ENCODE measurements around the gene TSPAN14. TPM values are rescaled to one million over a fixed set of nuclear protein-coding genes. Genes with fewer than 3 reads are reported as not detected.
A peak's percentile ranks its signal among the peaks of the same experiment; 100 is the strongest.

Gene TSPAN14
- total and polyA plus RNA-seq, 12 donors = 13.1 to 112 (median 45.5) TPM

- H3K4me1 ChIP-seq (replicated peaks in 1 of 2) = no peaks in the 10 kb centered on the region
- H3K27me3 ChIP-seq = no peaks in the 10 kb centered on the region
- 16 to 53% (median 20%) methylated on average over 20 to 50 of the region's 50 CpGs for WGBS, 4 donors
- intact Hi-C loops (cut with DNase I) = no loop called here
- no peaks in the 10 kb centered on the region for H3K36me3 ChIP-seq (replicated peaks in 1 of 2)
- no peak for TF ChIP-seq POLR2A (IDR thresholded peaks at IDR 0.05)
- peak; percentile 41 to 70 (median 54) for TF ChIP-seq CTCF (IDR thresholded peaks at IDR 0.05)
- peak overlapping the region in 2 of 4 donors; percentile 45 to 52 for H3K4me3 ChIP-seq
- no peaks in the 10 kb centered on the region for H3K9me3 ChIP-seq (replicated peaks in 1 of 3)
- peak overlapping the region in 3 of 5 donors; percentile 21 to 31 (median 26) for H3K27ac ChIP-seq
- DNase-seq = peak; percentile 47 to 88 (median 80)
These were observed 81.7 kb downstream of the TSPAN14 start for GRCh38 chr10:80535671-80536360.

- H3K27me3 ChIP-seq = no peaks in the 10 kb centered on the region
- DNase-seq = no peak
- H3K36me3 ChIP-seq (replicated peaks in 1 of 2) = no peaks in the 10 kb centered on the region
- 69 to 77% (median 73%) methylated on average over 5 to 17 of the region's 17 CpGs for WGBS, 4 donors
- no peaks in the 10 kb centered on the region for H3K4me1 ChIP-seq (replicated peaks in 1 of 2)
- peak overlapping the region in 3 of 5 donors; percentile 21 to 31 (median 26) for H3K27ac ChIP-seq
- no peaks in the 10 kb centered on the region for H3K9me3 ChIP-seq (replicated peaks in 1 of 3)
- TF ChIP-seq POLR2A (IDR thresholded peaks at IDR 0.05) = no peak
- TF ChIP-seq CTCF (IDR thresholded peaks at IDR 0.05) = no peak
- intact Hi-C loops (cut with DNase I) = no loop called here
- H3K4me3 ChIP-seq = peak overlapping the region in 1 of 4 donors; percentile 52
These were observed 82.3 kb downstream of the TSPAN14 start for GRCh38 chr10:80536361-80536835.

GRCh38 chr10:80537086-80537735 is 83.1 kb downstream of the TSPAN14 start:
- H3K4me3 ChIP-seq = no peak overlapping the region
- no peaks in the 10 kb centered on the region for H3K36me3 ChIP-seq (replicated peaks in 1 of 2)
- WGBS, 4 donors = 67 to 82% (median 78%) methylated on average over 8 of the region's 8 CpGs
- peak in 1 of 7 donors; percentile 11 for DNase-seq
- TF ChIP-seq CTCF (IDR thresholded peaks at IDR 0.05) (no peak), POLR2A (IDR thresholded peaks at IDR 0.05) (no peak)
- H3K9me3 ChIP-seq (replicated peaks in 1 of 3) = no peaks in the 10 kb centered on the region
- H3K4me1 ChIP-seq (replicated peaks in 1 of 2) = no peaks in the 10 kb centered on the region
- H3K27me3 ChIP-seq = no peaks in the 10 kb centered on the region
- intact Hi-C loops (cut with DNase I) = no loop called here
- H3K27ac ChIP-seq = no peak overlapping the region

- H3K27me3 ChIP-seq = no peaks in the 10 kb centered on the region
- peak in 1 of 7 donors; percentile 43 for DNase-seq
- H3K4me3 ChIP-seq = no peak within 1 kb of the TSS
- H3K27ac ChIP-seq = no peak within 1 kb of the TSS
- H3K9me3 ChIP-seq (replicated peaks in 1 of 3) = no peaks in the 10 kb centered on the region
- H3K4me1 ChIP-seq (replicated peaks in 1 of 2) = no peaks in the 10 kb centered on the region
- 89 to 96% (median 95%) methylated on average over 5 to 19 of the region's 19 CpGs for WGBS, 4 donors
- TF ChIP-seq POLR2A (IDR thresholded peaks at IDR 0.05) (no peak), CTCF (IDR thresholded peaks at IDR 0.05) (no peak)
- H3K36me3 ChIP-seq (replicated peaks in 1 of 2) = no peaks in the 10 kb centered on the region
- intact Hi-C loops (cut with DNase I) = no loop called here
These were observed 83.8 kb downstream of the TSPAN14 start, which contains the start of gene SH2D4B for GRCh38 chr10:80537736-80538480. Gene SH2D4B, plus strand, starts transcription at chr10:80537902. Its CDS starts 430 bp downstream, at chr10:80538332.

All from adrenal gland (tissue), 12 donors.